T47D (cell line): ENCODE results near the gene TMEM179.

Experiments used
- DNase-seq, 2 experiments: peaks; one replicate each; pipeline versions ENCODE4 v3.0.0 to v3.0.0-alpha.2; 2011 to 2012; ENCODE audit warnings: low read depth in 1 of 2, low spot score in 1 of 2
- JUND ChIP-seq: IDR thresholded peaks from 2 replicates; pipeline ENCODE4 v1.6.1; 2012; ENCODE audit warnings: low read depth
- in situ Hi-C: cut with HindIII; loops from 2 replicates; pipeline ENCODE4 v1.10.0; 2016; ENCODE audit warnings: low sequenced_read_pairs, low pct_unique_long_range_greater_than_20kb

Gene TMEM179

DNA sequence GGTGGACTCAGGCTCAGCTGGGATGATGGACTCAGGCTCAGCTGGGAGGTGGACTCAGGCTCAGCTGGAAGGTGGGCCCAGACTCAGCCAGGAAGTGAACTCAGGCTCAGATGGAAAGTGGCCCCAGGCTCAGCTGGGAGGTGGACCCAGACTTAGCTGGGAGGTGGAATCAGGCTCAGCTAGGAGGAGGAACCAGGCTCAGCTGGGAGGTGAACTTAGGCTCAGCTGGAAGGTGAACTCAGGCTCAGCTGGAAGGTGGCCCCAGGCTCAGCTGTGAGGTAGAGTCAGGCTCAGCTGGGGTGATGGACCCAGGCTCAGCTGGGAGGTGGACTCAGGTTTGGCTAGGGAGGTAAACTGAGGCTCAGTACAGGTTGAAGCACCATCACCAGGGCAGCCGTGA lies 46.8 kb downstream of the TMEM179 start:
- no peak for DNase-seq
- in situ Hi-C loops: no loop called here
- no peak for TF ChIP-seq JUND

- no peak for TF ChIP-seq JUND
- DNase-seq: no peak
- in situ Hi-C loops: no loop called here
These were observed 47.5 kb downstream of the TMEM179 start for GRCh38 chr14:104557086-104557485.

DNA sequence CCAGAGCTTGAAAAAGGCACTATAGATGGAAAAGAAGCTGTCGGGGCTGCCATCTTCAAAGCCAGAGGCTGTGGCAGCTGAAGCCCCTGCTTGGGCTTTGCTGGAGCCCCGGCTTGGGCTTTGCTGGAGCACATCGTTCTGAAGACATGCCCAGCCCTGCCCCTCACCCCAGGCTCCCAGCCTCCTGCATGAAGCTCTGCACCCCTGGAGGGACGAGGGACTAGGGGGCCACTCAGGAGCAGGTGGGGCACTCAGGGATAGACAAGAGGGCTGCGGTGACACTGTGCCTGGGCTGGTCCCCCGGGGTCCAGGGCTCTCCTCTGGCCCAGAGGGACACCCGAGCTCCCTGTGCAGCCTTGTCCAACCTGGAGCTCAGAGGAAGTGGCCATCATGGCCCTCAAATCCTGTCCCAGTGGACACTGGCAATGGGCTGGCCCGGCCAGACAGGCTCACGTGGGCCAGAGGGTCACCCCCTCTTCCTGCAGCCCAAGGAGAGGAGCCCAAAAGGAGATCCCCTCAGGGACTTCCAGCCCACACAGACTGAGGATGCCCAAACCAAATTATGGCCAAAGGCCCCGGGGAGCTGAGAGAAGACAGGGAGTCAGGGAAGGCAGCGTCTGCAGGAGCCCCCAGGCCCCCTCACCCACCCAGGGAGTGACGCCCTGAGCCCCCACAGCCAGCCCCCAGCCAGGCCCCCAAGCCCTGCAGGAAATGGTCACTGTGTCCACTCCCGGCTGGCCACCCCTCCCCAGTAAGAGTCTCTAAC lies 48.1 kb downstream of the TMEM179 start:
- DNase-seq: no peak
- no peak for TF ChIP-seq JUND
- in situ Hi-C loops: no loop called here

DNA sequence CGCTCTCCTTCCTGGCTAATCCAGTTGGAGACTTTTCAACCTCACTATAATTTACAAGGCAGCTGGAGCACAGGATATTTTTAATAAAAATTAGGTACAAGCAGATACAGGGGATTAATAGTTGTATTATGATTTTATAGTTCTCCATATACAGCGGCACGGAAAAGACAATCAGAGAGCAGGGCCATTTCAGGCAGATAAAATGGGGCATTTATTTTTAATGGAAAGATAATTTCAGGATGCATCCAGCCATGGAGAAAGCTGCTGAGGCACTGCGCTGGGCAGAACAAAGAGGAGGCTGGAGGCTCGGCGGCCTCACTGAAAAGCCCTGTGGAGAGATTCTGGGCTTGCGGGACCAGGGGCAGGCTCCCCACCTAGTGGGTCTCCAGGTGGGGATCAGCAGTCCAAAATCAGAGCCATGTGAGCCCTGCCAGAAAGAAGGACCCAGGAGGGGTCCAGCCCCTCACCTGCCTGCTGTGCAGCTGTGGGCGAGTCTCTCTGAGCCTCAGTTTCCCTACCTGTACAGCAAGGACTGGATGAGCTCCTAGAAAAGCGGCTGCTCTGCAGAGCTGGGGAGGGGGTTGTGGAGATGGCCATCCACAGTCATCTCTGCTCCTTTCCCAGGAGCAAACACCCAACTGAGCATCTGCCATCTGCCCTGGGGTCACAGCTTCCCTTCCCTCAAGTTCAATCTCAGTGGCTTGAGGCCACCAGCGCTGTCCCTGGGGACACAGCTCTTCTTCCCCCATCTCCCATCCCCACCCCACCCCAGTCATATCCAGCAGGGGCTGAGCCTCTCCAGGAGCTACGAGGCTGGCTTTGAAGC lies 48.9 kb downstream of the TMEM179 start:
- TF ChIP-seq JUND: no peak
- no peak for DNase-seq
- in situ Hi-C loops: no loop called here

- no peak for DNase-seq
- in situ Hi-C loops: no loop called here
- no peak for TF ChIP-seq JUND
These were observed 49.8 kb downstream of the TMEM179 start for GRCh38 chr14:104554608-104555429.

- in situ Hi-C loops: no loop called here
- DNase-seq: no peak
- TF ChIP-seq JUND: no peak
These were observed 50.4 kb downstream of the TMEM179 start for GRCh38 chr14:104554088-104554607.

DNA sequence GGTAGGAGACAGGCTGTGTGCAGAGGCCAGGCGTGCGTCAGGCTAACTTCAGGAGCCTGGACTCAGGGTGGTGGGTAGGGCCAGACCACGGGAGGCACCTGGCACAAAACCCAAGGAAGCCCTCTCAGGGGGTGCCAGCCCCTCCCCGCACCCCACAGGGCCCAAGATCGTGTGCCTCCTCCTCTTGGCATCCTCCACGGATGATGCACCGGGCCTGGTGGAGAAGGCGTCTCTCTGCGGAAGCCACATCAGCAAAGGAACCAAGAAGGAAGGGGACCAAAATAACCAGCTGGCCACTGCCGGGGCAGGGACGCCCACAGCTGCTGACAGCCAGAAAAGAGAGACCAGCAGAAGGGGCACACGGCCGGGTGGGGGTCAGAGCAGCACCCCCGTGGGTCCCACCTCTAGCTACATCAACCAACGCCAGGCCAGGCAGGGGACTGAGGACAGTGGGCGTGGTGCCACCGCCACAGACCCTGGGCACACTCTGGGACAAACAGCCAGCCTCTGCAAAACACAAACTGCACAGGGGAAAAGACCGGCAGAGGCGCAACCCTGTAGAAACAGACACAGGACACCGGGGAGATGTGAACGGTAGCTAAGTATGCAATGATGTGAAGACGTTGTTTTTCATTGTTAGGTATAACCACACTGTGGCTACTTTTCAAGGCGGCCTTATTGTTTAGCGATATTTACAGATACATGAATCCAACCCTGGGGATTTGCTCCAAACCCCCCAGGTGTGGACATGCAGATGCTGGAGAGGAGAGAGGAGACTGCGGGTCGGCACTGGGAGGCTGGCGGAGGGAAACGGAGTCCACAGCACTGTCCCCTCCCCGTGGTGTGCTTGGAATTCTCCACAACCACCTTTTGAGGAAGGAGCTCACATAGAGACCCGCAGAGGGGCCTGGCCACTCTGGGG lies 51.1 kb downstream of the TMEM179 start:
- in situ Hi-C loops: no loop called here
- TF ChIP-seq JUND: no peak
- DNase-seq: no peak

- in situ Hi-C loops: no loop called here
- DNase-seq: no peak
- TF ChIP-seq JUND: no peak
These were observed 51.8 kb downstream of the TMEM179 start for GRCh38 chr14:104552738-104553125.

- no peak for DNase-seq
- in situ Hi-C loops: no loop called here
- no peak for TF ChIP-seq JUND
These were observed 52.5 kb downstream of the TMEM179 start for GRCh38 chr14:104551851-104552737.

DNA sequence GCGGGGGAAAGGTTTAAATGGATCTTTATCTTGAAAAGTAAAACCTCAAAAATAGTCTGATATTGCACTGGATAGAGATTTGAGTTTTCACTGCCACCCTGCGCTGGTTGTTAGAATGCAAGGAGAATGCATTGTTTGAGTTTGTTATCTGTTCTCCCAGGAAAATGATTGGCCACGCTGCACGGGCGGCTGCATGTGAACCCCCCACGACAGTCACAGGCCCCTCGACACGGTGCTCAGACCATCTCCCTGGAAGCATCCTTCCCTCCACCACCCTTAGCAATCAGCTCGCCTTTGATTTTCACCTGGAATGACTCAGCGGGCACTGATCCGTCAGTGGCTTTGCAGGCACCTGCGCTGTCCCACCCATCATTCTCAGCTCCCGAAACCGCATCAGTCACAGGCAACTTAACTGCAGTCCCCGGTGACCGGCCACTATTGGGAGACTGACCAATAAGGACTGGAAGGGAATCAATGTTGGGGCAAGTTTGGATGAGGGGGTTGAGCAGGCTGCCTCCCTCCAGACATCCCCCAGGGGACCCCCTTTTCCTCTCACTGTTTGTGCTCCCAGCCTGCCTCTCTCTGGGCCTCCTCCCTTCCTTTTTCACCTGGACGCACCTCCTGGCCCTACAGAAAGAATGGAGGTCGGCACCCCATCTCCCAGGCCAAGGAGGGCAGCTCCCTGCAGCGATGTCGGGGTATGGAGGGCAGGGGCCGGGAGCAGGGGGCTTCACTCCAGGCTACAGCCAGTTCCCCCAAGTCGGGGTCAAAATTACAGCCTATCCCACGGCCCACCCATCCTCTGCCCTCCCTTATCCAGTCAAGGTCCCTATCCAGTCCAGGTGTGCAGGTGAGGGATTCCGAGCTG lies 53.5 kb downstream of the TMEM179 start:
- in situ Hi-C loops: no loop called here
- no peak for DNase-seq
- TF ChIP-seq JUND: no peak
